Right lobe of liver (tissue), 6 donors: ENCODE results near the gene HECW1. TPM values are rescaled to one million over a fixed set of nuclear protein-coding genes. Genes with fewer than 3 reads are reported as not detected.

Experiments used
- ATAC-seq, 4 donors: fragments of 200-7000 bp; cut with Tn5 transposase; one replicate each; pipeline ENCODE4 v1.9.1; 2020; ENCODE audit warnings: mild to moderate bottlenecking in 4 of 4, moderate library complexity in 4 of 4
- DNase-seq, 3 donors: peaks; one replicate each; pipeline ENCODE4 v3.0.0-alpha.2; 2020
- H3K27ac ChIP-seq, 3 donors: fragments of 200-600 bp; one replicate each; pipeline ENCODE4 v1.8.0; 2022
- H3K27me3 ChIP-seq, 2 donors: fragments of 200-600 bp; one replicate each; pipeline ENCODE4 v1.8.0; 2022
- H3K36me3 ChIP-seq, 4 donors: fragments of 200-600 bp; sonication (generic) in 1 of 4; one replicate each; pipeline versions ENCODE4 v1.5.1 to v1.8.0; 2017 to 2022; ENCODE audit warnings: control low read depth in 1 of 4
- H3K4me1 ChIP-seq, 4 donors: fragments of 200-600 bp; sonication (generic) in 1 of 4; one replicate each; pipeline versions ENCODE4 v1.5.1 to v1.8.0; 2017 to 2022; ENCODE audit warnings: control low read depth in 1 of 4
- H3K4me3 ChIP-seq, 3 donors: fragments of 200-600 bp; one replicate each; pipeline ENCODE4 v1.8.0; 2022
- H3K9me3 ChIP-seq, 4 donors: fragments of 200-600 bp; sonication (generic) in 1 of 4; one replicate each; pipeline versions ENCODE4 v1.5.1 to v1.8.0; 2017 to 2022; ENCODE audit warnings: control low read depth in 1 of 4
- CTCF ChIP-seq, 4 donors: fragments of 200-600 bp in 3 of 4; fragments of 450-650 bp in 1 of 4; IDR thresholded peaks; one replicate each; pipeline versions ENCODE4 v1.5.1 to v1.8.0; 2016 to 2022; ENCODE audit warnings: antibody characterized with exemption in 4 of 4, mild to moderate bottlenecking in 2 of 4
- POLR2A ChIP-seq: fragments of 450-650 bp; IDR thresholded peaks from one replicate; pipeline ENCODE4 v1.6.1; 2017; ENCODE audit warnings: antibody characterized with exemption, mild to moderate bottlenecking
- WGBS: methylation state at CpG from one replicate; pipeline ENCODE4 v1.1.6; 2018; ENCODE audit warnings: low coverage, low lambda C conversion rate; ENCODE audit not compliant: insufficient coverage; ENCODE audit errors: missing lambda C conversion rate; 5-methylcytosine and 5-hydroxymethylcytosine counted together
- intact Hi-C, 2 donors: fragments of 100-400 bp; cut with DNase I; formaldehyde crosslinking; loops; one replicate each; pipeline versions ENCODE4 v1.11.2 to v1.14.1; 2022
- total RNA-seq, 6 experiments: library from RNA; depleted of rRNA in 2 of 6; stranded (reverse); fragments of >200 nt in 2 of 6; fragmentation: NEBNext Ultra II Directional in 3 of 6; extraction: Animal tissue kit (Norgen Biotek cat#: 25700) in 3 of 6; gene quantifications; one replicate each; pipeline versions ENCODE4 v1.1.0 to v1.2.4, GENCODE V29; 2016 to 2023
- donor health status: DM: no; HTN: yes; CAD: no.
- donor health status: DM: no; HTN: no; CAD: no.
- donor health status: DM: no; HTN: no; CAD: no.
- donor health status: DM: no; HTN: yes; CAD: no.
- donor health status: DM: no; HTN: yes; CAD: no.

The HECW1 gene
- total RNA-seq, 6 experiments from 2014 or later, result 0.02 to 0.87 (median 0.09) TPM; not detected in 1

GRCh38 chr7:43363035-43363791 is 250.8 kb downstream of the HECW1 start:
- Histone ChIP-seq H3K27ac (no peak overlapping the region), H3K4me1 (no peaks in the 10 kb centered on the region), H3K9me3 (no peaks in the 10 kb centered on the region), H3K27me3 (no peaks in the 10 kb centered on the region), H3K4me3 (no peak overlapping the region), H3K36me3 (no peaks in the 10 kb centered on the region)
- WGBS, result 59% methylated on average over 3 of the region's 6 CpGs
- no peak for TF ChIP-seq POLR2A
- TF ChIP-seq CTCF (IDR thresholded peaks at IDR 0.05), result no peak
- intact Hi-C loops, result loop anchor here in 1 of 2 donors (10.0 kb wide), 1 partner anchor 58 kb away; no protein-coding TSS in a partner anchor
- ATAC-seq (peak in 2 of 4 donors; percentile 44 to 53), DNase-seq (no peak)

GRCh38 chr7:43364391-43364790 is 251.9 kb downstream of the HECW1 start:
- Histone ChIP-seq H3K4me1 (no peaks in the 10 kb centered on the region), H3K4me3 (no peak overlapping the region), H3K27me3 (no peaks in the 10 kb centered on the region), H3K27ac (no peak overlapping the region), H3K36me3 (no peaks in the 10 kb centered on the region), H3K9me3 (no peaks in the 10 kb centered on the region)
- DNase-seq (no peak), ATAC-seq (no peak)
- intact Hi-C loops, result loop anchor here in 1 of 2 donors (10.0 kb wide), 1 partner anchor 60 kb away; no protein-coding TSS in a partner anchor
- TF ChIP-seq CTCF (IDR thresholded peaks at IDR 0.05), result no peak
- TF ChIP-seq POLR2A, result no peak
- 85% methylated on average over 7 of the region's 7 CpGs for WGBS

DNA sequence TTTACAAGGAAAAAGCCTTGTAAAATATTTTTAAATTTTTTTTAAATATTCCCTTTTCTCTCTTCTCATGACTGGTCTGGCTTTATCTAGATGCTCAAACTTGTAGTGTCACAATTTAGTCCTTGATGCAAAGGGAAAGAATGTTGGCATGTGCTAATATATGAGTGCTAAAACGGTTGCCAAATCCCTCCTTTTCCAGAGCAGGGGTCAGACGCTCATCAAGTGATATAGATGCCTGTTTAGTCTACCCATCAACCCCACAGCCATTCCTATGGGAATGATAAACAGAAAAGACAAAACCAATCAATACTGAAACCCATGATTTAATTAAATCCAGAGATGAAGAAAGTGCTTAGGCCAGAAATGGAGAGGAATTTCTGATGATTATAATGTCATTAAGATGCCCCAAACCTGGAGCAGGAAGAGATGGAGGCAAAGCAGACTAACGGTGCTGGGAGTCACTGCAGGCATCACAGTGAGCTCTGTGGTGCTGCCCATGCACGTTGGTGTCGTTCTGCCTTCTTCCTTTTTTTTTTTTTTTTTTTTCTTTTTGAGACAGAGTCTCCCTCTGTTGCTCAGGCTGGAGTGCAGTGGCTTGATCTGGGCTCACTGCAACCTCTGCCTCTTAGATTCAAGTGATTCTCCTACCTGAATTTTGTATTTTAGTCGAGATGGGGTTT is 260.4 kb downstream of the HECW1 start:
- no peaks in the 10 kb centered on the region for H3K9me3 ChIP-seq
- TF ChIP-seq CTCF (IDR thresholded peaks at IDR 0.05) (no peak), POLR2A (no peak)

DNA sequence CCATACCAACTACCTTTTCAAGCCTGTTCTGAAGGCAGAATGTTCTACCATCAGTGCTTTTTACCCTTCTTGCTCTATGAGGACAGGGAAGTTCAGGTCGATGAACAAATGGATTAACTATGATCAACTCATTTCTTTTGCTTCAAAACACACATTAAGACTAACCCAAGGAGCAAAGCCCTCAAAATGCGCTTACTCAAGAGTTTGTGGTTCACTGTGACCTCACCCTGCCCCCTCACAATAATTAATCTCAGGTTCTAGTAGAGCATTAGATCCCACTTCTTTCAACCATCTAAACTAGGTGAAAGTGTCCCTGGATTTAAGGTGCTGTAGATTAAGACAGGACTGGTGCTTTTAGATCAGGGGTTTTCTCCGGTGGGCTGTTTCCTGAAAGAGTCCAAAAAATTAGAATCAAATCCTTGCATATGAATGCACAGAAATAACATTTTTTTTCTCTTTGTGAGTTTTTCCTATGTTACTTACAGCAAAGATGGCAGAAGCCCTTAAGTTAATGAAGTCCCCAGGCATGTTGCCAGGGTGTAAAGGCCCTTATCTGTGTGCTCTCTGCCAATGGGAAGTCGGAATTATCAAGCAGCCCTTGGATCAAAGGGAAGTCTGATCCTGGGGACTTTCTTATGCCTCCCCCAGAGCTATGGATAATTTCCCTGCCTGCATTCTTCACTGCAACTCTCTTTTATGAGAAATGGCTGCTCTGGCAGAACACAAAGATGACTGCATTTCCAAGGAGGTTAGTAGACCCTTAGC is 264.9 kb downstream of the HECW1 start:
- whole genome bisulfite sequencing, result 65% methylated on average over 4 of the region's 4 CpGs
- no peaks in the 10 kb centered on the region for H3K4me1 ChIP-seq
- no peak overlapping the region for H3K4me3 ChIP-seq
- ATAC-seq, result no peak
- no peak for DNase-seq
- H3K9me3 ChIP-seq, result no peaks in the 10 kb centered on the region
- no peak for TF ChIP-seq POLR2A
- no peak for TF ChIP-seq CTCF (IDR thresholded peaks at IDR 0.05)
- H3K36me3 ChIP-seq, result no peaks in the 10 kb centered on the region
- no peaks in the 10 kb centered on the region for H3K27me3 ChIP-seq
- intact Hi-C loops, result no loop called here
- H3K27ac ChIP-seq, result no peak overlapping the region

More for the DNA sequence above, 260.4 kb downstream of the HECW1 start:
- Histone ChIP-seq H3K27me3 (no peaks in the 10 kb centered on the region), H3K36me3 (no peaks in the 10 kb centered on the region), H3K27ac (no peak overlapping the region), H3K4me3 (no peak overlapping the region), H3K4me1 (no peaks in the 10 kb centered on the region)
- DNase-seq (no peak), ATAC-seq (no peak)
- intact Hi-C loops, result no loop called here
- WGBS, result 16% methylated on average over 6 of the region's 6 CpGs
